Hepatocyte (in vitro differentiated cells): Measurements from ENCODE around the gene B4GALT4.

Experiments used
- EZH2 ChIP-seq: fragments of 200-600 bp; sonication (generic); IDR thresholded peaks from 2 replicates; pipeline ENCODE4 v1.6.1; 2016; ENCODE audit warnings: antibody characterized with exemption, mild to moderate bottlenecking, borderline replicate concordance
- EZH2phosphoT487 ChIP-seq: fragments of 200-600 bp; sonication (generic); IDR thresholded peaks from one replicate; pipeline ENCODE4 v1.6.1; 2018; ENCODE audit warnings: antibody characterized with exemption, mild to moderate bottlenecking, low read depth, moderate library complexity; ENCODE audit not compliant: unreplicated experiment, severe bottlenecking
- TF ChIP-seq, protein P1 (sequence below): fragments of 200-600 bp; sonication (generic); IDR thresholded peaks from 2 replicates; pipeline ENCODE4 v1.5.1; 2016; ENCODE audit warnings: antibody characterized with exemption, mild to moderate bottlenecking; ENCODE audit not compliant: poor library complexity

DNA sequence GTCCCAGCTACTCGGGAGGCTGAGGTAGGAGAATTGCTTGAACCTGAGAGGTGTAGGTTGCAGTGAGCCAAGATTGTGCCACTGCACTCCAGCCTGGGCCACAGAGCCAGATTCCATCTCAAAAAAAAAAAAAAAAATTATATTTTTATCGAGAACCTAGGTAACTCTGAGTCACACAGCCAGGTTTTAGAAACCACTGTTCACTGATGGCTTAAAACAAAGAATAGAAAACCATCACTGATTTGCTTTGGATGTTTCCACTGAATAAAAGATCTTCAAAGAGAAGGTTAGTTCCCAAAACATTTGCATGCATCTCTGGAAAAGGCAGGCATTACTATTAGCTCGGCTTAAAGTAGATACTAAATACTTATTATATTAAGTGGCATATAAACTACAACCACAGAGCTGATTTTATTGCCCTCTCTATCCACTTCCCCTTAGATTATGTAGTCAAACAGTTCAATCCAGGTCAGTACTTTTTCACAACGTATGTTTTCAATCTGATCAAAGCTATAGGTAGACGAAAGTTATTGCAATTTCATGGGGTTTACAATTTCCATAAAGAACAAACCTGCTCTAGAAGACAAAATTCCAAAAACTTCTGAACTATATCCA lies 1.4 kb downstream of the B4GALT4 start:
- no peak for TF ChIP-seq EZH2
- TF ChIP-seq, protein P1, sequence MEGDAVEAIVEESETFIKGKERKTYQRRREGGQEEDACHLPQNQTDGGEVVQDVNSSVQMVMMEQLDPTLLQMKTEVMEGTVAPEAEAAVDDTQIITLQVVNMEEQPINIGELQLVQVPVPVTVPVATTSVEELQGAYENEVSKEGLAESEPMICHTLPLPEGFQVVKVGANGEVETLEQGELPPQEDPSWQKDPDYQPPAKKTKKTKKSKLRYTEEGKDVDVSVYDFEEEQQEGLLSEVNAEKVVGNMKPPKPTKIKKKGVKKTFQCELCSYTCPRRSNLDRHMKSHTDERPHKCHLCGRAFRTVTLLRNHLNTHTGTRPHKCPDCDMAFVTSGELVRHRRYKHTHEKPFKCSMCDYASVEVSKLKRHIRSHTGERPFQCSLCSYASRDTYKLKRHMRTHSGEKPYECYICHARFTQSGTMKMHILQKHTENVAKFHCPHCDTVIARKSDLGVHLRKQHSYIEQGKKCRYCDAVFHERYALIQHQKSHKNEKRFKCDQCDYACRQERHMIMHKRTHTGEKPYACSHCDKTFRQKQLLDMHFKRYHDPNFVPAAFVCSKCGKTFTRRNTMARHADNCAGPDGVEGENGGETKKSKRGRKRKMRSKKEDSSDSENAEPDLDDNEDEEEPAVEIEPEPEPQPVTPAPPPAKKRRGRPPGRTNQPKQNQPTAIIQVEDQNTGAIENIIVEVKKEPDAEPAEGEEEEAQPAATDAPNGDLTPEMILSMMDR: no peak
- TF ChIP-seq EZH2phosphoT487: no peak
